Nephron (organoid): ENCODE results near the gene PHACTR1.
A peak's percentile ranks its signal among the peaks of the same experiment; 100 is the strongest.

Experiments used
- H3K27ac Mint-ChIP-seq, 3 experiments: 2 replicates each; pipeline ENCODE4 v1.8.0; 2020; ENCODE audit warnings: mixed read lengths in 3 of 3, mild to moderate bottlenecking in 2 of 3, moderate library complexity in 1 of 3
- H3K27me3 Mint-ChIP-seq: 2 replicates; pipeline ENCODE4 v1.8.0; 2021; ENCODE audit warnings: low read depth, mild to moderate bottlenecking, moderate library complexity, mixed read lengths
- H3K36me3 Mint-ChIP-seq: 2 replicates; pipeline ENCODE4 v1.8.0; 2020; ENCODE audit warnings: low read depth, mixed read lengths
- H3K4me1 Mint-ChIP-seq: 2 replicates; pipeline ENCODE4 v1.8.0; 2020; ENCODE audit warnings: mixed read lengths
- H3K4me3 Mint-ChIP-seq, 3 experiments: 2 replicates each; pipeline ENCODE4 v1.8.0; 2020; ENCODE audit warnings: mild to moderate bottlenecking in 3 of 3, mixed read lengths in 3 of 3, moderate library complexity in 2 of 3
- H3K9me3 Mint-ChIP-seq: 2 replicates; pipeline ENCODE4 v1.8.0; 2020; ENCODE audit warnings: mixed read lengths
- CTCF ChIP-seq, 3 experiments: fragments of 200-600 bp; sonication (generic); IDR thresholded peaks; one replicate each; pipeline ENCODE4 v1.5.0; 2021; ENCODE audit warnings: antibody characterized with exemption in 3 of 3; ENCODE audit not compliant: unreplicated experiment in 3 of 3

Gene PHACTR1

GRCh38 chr6:13336553-13336952 is 620.0 kb downstream of the PHACTR1 start:
- Mint-ChIP-seq H3K9me3 (peaks cover 9% of the 10 kb centered on the region), H3K36me3 (no peaks in the 10 kb centered on the region), H3K4me3 (no peak overlapping the region), H3K27me3 (peaks cover 3% of the 10 kb centered on the region), H3K4me1 (no peaks in the 10 kb centered on the region), H3K27ac (peak overlapping the region in 1 of 3 experiments; percentile 12)
- TF ChIP-seq CTCF (IDR thresholded peaks at IDR 0.05; ENCODE audit: unreplicated experiment in 3 of 3): peak; percentile 89 to 96 (median 93)

GRCh38 chr6:13338038-13338437 is 621.5 kb downstream of the PHACTR1 start:
- H3K9me3 Mint-ChIP-seq: peaks cover 20% of the 10 kb centered on the region
- peaks cover 3% of the 10 kb centered on the region for H3K27me3 Mint-ChIP-seq
- no peak overlapping the region for H3K4me3 Mint-ChIP-seq
- H3K4me1 Mint-ChIP-seq: no peaks in the 10 kb centered on the region
- no peaks in the 10 kb centered on the region for H3K36me3 Mint-ChIP-seq
- no peak overlapping the region for H3K27ac Mint-ChIP-seq
- TF ChIP-seq CTCF (IDR thresholded peaks at IDR 0.05; ENCODE audit: unreplicated experiment in 3 of 3): no peak
